ENCODE data around the gene MARVELD1.

MARVELD1 gene

DNA sequence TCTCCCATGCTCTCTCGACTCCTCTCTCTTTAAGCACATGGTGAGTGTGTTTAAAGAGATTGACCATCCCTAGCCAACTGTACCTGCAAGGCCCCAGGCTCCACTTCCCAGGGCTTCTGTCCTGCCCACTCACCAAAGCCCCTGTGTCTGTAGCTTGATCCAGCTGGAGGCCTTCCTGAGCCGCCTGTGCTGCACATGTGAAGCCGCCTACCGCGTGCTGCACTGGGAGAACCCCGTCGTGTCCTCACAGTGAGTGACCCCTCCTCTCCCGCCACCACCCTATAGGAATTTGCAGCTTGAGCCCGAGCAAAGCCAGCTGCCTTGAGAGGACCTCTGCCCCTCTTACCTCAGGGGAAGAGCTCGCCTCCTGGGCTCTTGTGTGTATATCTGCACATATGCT is 34.6 kb downstream of the MARVELD1 start:
- H3K4me3 ChIP-seq (ENCODE audit: low read depth, low read length) = no peak overlapping the region
- TF ChIP-seq, protein P1, sequence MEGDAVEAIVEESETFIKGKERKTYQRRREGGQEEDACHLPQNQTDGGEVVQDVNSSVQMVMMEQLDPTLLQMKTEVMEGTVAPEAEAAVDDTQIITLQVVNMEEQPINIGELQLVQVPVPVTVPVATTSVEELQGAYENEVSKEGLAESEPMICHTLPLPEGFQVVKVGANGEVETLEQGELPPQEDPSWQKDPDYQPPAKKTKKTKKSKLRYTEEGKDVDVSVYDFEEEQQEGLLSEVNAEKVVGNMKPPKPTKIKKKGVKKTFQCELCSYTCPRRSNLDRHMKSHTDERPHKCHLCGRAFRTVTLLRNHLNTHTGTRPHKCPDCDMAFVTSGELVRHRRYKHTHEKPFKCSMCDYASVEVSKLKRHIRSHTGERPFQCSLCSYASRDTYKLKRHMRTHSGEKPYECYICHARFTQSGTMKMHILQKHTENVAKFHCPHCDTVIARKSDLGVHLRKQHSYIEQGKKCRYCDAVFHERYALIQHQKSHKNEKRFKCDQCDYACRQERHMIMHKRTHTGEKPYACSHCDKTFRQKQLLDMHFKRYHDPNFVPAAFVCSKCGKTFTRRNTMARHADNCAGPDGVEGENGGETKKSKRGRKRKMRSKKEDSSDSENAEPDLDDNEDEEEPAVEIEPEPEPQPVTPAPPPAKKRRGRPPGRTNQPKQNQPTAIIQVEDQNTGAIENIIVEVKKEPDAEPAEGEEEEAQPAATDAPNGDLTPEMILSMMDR (IDR thresholded peaks at IDR 0.05; ENCODE audit: low read depth, low read length, missing control alignments) = no peak
- DNase-seq (ENCODE audit: low read depth) = no peak
- in situ Hi-C loops (cut with HindIII; ENCODE audit: low sequenced_read_pairs) = no loop called here

DNA sequence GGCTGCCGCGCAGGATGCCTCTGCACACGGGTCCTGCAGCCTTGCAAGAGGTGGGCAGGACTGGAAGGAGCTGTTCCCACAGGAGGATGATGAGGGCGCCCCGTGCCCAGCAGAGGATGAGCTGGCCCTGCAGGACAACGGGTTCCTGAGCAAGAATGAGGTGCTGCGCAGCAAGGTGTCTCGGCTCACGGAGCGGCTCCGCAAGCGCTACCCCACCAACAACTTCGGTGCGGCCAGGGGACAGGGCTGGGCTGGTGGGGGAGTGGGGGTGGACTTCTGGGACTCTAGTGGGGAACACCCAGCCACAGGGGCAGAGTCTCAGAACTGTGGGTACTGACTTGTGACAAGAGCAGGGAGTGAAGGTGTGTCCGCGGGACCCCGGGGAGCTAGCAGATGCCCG is 39.4 kb downstream of the MARVELD1 start:
- TF ChIP-seq, protein P1 (IDR thresholded peaks at IDR 0.05; ENCODE audit: low read depth, low read length, missing control alignments) = no peak
- in situ Hi-C loops (cut with HindIII; ENCODE audit: low sequenced_read_pairs) = no loop called here
- no peak overlapping the region for H3K4me3 ChIP-seq (ENCODE audit: low read depth, low read length)
- no peak for DNase-seq (ENCODE audit: low read depth)

DNA sequence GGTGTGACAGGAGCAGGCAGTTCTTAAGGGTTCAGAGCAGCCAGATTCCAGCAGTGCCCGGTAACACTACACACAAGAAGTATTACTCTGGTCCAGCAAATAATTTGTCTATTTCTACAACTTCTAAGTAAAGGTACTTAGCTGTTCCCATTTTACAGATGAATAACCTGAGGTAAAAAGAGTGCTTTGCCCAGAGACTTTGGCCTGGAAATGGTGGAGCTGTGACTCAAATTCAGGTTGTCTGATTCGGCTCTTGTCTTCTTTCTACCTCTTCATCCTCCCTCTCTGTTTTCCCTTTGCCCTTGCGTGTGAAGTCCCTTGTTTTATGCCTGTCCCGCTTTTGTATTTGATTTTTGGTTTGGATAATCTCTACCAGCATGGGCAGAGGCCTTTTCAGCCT is 41.2 kb downstream of the MARVELD1 start:
- H3K4me3 ChIP-seq (ENCODE audit: low read depth, low read length) = no peak overlapping the region
- no peak for DNase-seq (ENCODE audit: low read depth)
- TF ChIP-seq, protein P1 (IDR thresholded peaks at IDR 0.05; ENCODE audit: low read depth, low read length, missing control alignments) = no peak
- in situ Hi-C loops (cut with HindIII; ENCODE audit: low sequenced_read_pairs) = no loop called here

DNA sequence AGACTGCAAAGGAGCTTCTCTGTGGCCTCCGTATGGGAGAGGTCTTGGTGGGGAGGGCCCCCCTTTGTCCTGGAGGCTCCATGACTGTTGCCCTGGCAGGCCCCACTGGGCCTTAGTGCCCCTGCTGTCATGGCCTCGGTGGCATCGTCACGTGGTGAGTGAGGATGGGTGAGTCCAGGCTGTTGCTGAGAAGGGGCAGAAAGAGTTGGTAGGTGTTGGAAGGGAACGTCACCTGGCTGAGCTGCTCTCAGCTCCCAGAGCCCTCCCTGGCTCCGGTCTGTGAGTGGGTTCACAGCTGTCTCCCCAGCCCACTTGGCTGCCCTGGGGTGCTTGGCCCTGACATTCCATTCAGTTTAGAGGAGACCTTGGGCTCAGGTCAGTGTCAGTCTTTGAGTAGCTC is 42.2 kb downstream of the MARVELD1 start:
- TF ChIP-seq, protein P1 (IDR thresholded peaks at IDR 0.05; ENCODE audit: low read depth, low read length, missing control alignments) = no peak
- no peak overlapping the region for H3K4me3 ChIP-seq (ENCODE audit: low read depth, low read length)
- DNase-seq (ENCODE audit: low read depth) = no peak
- in situ Hi-C loops (cut with HindIII; ENCODE audit: low sequenced_read_pairs) = no loop called here

DNA sequence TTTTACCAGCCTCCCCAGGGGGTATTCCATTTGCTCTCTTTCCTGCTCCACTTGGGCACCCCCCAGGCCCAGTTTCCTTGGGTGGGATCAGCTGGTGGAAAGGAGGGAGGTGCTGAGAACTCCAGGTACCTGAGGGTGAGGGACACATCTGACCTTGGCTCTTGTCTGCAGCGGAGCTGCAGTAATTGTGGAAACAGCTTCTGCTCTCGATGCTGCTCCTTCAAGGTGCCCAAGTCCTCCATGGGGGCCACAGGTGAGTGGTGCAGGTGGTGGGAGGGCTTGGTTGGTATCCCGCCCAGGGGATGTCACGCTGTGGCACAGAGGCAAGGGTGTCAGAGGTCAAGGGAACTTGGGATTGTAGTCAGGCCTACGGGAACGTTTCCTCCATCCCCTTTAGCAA is 43.9 kb downstream of the MARVELD1 start:
- DNase-seq (ENCODE audit: low read depth) = no peak
- in situ Hi-C loops (cut with HindIII; ENCODE audit: low sequenced_read_pairs) = no loop called here
- TF ChIP-seq, protein P1 (IDR thresholded peaks at IDR 0.05; ENCODE audit: low read depth, low read length, missing control alignments) = no peak
- no peak overlapping the region for H3K4me3 ChIP-seq (ENCODE audit: low read depth, low read length)

DNA sequence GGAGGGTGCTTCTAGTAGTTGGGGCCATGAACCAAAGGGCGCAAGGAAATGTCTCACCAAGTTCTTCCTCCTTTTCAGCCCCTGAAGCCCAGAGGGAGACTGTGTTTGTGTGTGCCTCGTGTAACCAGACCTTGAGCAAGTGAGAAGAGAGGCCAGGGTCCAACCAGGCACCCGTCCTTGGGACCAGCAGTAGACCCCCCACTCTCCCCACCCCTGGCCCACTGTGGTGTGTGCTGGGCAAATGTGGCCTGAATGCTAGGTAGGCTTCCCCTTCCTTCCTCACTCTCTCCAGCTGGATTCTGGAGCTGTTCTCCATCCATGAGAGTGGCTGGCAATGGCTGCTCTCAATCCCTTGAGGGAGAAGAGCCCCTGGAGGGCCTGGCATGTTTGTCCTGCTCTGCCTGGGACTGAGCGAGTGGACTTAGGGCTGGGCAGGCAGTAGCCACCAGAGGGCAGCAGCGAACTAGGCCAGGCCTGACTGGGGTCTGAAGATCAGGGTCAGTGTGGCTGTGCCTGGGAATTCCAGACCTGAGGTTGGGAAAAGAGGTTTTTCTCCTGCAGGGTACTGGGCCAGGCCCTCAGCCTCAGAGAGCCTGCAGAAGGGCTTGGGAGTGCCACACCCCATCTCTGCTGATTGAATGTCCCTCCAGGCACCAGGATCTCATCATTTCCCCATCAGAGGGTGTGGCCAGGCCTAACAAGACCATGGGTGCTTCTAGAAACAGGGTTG is 45.8 kb downstream of the MARVELD1 start:
- peak; percentile 37 for DNase-seq (ENCODE audit: low read depth)
- in situ Hi-C loops (cut with HindIII; ENCODE audit: low sequenced_read_pairs) = no loop called here
- no peak overlapping the region for H3K4me3 ChIP-seq (ENCODE audit: low read depth, low read length)
- TF ChIP-seq, protein P1 (IDR thresholded peaks at IDR 0.05; ENCODE audit: low read depth, low read length, missing control alignments) = peak; percentile 99

Data from astrocyte of the cerebellum (primary cell).